KMS-11 (cell line): ENCODE results near the gene VPS18.
"Not testable (repeated sequence)": the region's sequence is repeated elsewhere in the genome, so short reads cannot be mapped to it uniquely, and the experiment has no call there.

Experiments used
- H2AFZ ChIP-seq: fragments of 200-600 bp; sonication (generic); 2 replicates; pipeline ENCODE4 v1.6.1; 2016; ENCODE audit warnings: antibody characterized with exemption, mixed run types, low read depth
- H3K27ac ChIP-seq: fragments of 200-600 bp; sonication (generic); 2 replicates; pipeline ENCODE4 v1.6.1; 2016; ENCODE audit warnings: mild to moderate bottlenecking, mixed run types
- H3K27me3 ChIP-seq: fragments of 200-600 bp; sonication (generic); 2 replicates; pipeline ENCODE4 v1.6.1; 2017; ENCODE audit warnings: mild to moderate bottlenecking, low read depth, mixed run types, moderate library complexity; ENCODE audit not compliant: insufficient read depth
- H3K36me3 ChIP-seq: fragments of 200-600 bp; sonication (generic); 2 replicates; pipeline ENCODE4 v1.6.1; 2017; ENCODE audit warnings: mild to moderate bottlenecking, mixed run types; ENCODE audit not compliant: insufficient read depth
- H3K4me1 ChIP-seq: fragments of 200-600 bp; sonication (generic); 2 replicates; pipeline ENCODE4 v1.6.1; 2016; ENCODE audit warnings: mild to moderate bottlenecking, low read depth, mixed run types; ENCODE audit not compliant: poor library complexity, severe bottlenecking
- H3K4me2 ChIP-seq: fragments of 200-600 bp; sonication (generic); 2 replicates; pipeline ENCODE4 v1.7.0; 2016; ENCODE audit warnings: mild to moderate bottlenecking, mixed run types
- H3K4me3 ChIP-seq: fragments of 200-600 bp; sonication (generic); IDR thresholded peaks from 2 replicates; pipeline ENCODE4 v1.6.1; 2017; ENCODE audit warnings: low read depth, low read length, mixed read lengths; ENCODE audit not compliant: insufficient read depth
- H3K79me2 ChIP-seq: fragments of 200-600 bp; sonication (generic); 2 replicates; pipeline ENCODE4 v1.6.1; 2016; ENCODE audit warnings: low read depth, mixed run types; ENCODE audit not compliant: insufficient read depth
- H3K9ac ChIP-seq: fragments of 200-600 bp; sonication (generic); 2 replicates; pipeline ENCODE4 v1.6.1; 2016; ENCODE audit warnings: mild to moderate bottlenecking, mixed run types
- H4K20me1 ChIP-seq: fragments of 200-600 bp; sonication (generic); 2 replicates; pipeline ENCODE4 v1.6.1; 2016; ENCODE audit warnings: mild to moderate bottlenecking, mixed run types; ENCODE audit not compliant: insufficient read depth
- CTCF ChIP-seq: fragments of 200-600 bp; sonication (generic); conservative IDR thresholded peaks from 2 replicates; pipeline ENCODE4 v1.6.1; 2017; ENCODE audit warnings: low read depth, mild to moderate bottlenecking, antibody characterized with exemption, low read length, moderate library complexity, mixed read lengths

The VPS18 gene

DNA sequence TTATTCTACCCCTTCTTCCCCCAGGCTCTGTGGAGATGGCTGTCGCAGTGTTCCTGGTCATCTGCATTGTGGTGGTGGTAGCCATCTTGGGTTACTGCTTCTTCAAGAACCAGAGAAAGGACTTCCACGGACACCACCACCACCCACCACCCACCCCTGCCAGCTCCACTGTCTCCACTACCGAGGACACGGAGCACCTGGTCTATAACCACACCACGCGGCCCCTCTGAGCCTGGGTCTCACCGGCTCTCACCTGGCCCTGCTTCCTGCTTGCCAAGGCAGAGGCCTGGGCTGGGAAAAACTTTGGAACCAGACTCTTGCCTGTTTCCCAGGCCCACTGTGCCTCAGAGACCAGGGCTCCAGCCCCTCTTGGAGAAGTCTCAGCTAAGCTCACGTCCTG, 37.5 kb upstream of the VPS18 start:
- no peak overlapping the region for H3K27ac ChIP-seq

GRCh38 chr15:40857601-40858341, 36.5 kb upstream of the VPS18 start:
- Histone ChIP-seq H3K36me3 (no peaks in the 10 kb centered on the region), H3K27me3 (no peaks in the 10 kb centered on the region), H3K4me1 (peaks cover 13% of the 10 kb centered on the region), H3K27ac (no peak overlapping the region), H3K4me3 (no peak overlapping the region), H2AFZ (peak overlapping the region; percentile 83), H4K20me1 (no peaks in the 10 kb centered on the region), H3K79me2 (no peaks in the 10 kb centered on the region), H3K4me2 (peak overlapping the region; percentile 12; the same call in 1 of the 2 replicates), H3K9ac (no peak overlapping the region)
- peak; percentile 85 for TF ChIP-seq CTCF

More for the DNA sequence above, 37.5 kb upstream of the VPS18 start:
- Histone ChIP-seq H3K27me3 (no peaks in the 10 kb centered on the region), H3K36me3 (no peaks in the 10 kb centered on the region), H3K4me1 (peaks cover 13% of the 10 kb centered on the region), H3K9ac (no peak overlapping the region), H3K4me3 (no peak overlapping the region), H3K4me2 (no peak overlapping the region), H4K20me1 (no peaks in the 10 kb centered on the region), H2AFZ (peak overlapping the region; percentile 83; the same call in 1 of the 2 replicates), H3K79me2 (no peaks in the 10 kb centered on the region)
- TF ChIP-seq CTCF, result no peak

- H3K79me2 ChIP-seq, result no peaks in the 10 kb centered on the region
- H3K4me1 ChIP-seq, result peaks cover 13% of the 10 kb centered on the region
- TF ChIP-seq CTCF, result no peak
- H3K27ac ChIP-seq, result no peak overlapping the region
- no peak overlapping the region for H3K9ac ChIP-seq
- H2AFZ ChIP-seq, result no peak overlapping the region
- no peaks in the 10 kb centered on the region for H3K27me3 ChIP-seq
- no peak overlapping the region for H3K4me3 ChIP-seq
- no peaks in the 10 kb centered on the region for H4K20me1 ChIP-seq
- no peak overlapping the region for H3K4me2 ChIP-seq
- H3K36me3 ChIP-seq, result no peaks in the 10 kb centered on the region
Observed at GRCh38 chr15:40858706-40859105, 35.5 kb upstream of the VPS18 start.

DNA sequence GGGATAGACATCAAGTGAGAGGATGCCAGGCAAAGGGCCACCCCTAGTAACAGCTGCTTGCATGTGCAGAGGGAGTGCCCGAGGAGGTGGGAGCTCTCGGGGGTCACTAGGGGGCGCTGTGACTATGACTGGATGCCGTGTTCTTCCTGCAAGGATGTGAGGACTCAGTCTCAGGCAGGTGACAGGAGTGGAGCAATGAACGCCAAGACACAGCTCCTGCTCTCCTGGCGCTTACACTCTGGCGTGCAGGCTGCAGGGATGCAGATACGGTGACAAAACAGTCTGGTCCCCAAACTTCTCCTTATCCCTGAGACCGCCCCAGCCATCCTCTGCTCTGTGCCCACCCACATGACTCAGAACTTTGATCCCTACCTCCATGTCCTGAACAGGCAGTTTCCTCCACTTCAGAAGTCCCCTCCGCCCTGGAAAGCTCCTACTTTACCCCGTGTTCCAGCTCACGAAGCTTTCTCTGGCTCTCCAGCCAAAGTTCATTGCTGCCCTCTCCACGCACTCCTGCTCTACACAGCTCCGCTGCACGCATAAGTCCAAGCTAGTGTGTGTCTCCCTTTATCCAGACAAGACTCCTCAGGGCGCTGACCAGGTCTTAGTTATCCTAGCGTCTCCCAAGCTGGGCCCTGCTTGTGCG, 34.9 kb upstream of the VPS18 start:
- H3K4me1 ChIP-seq, result peaks cover 13% of the 10 kb centered on the region
- no peaks in the 10 kb centered on the region for H4K20me1 ChIP-seq
- H3K4me3 ChIP-seq, result no peak overlapping the region
- H2AFZ ChIP-seq, result peak overlapping the region; percentile 26; the same call in 1 of the 2 replicates
- H3K4me2 ChIP-seq, result no peak overlapping the region
- peak; percentile 86 for TF ChIP-seq CTCF
- H3K79me2 ChIP-seq, result no peaks in the 10 kb centered on the region
- H3K27me3 ChIP-seq, result no peaks in the 10 kb centered on the region
- no peaks in the 10 kb centered on the region for H3K36me3 ChIP-seq
- H3K27ac ChIP-seq, result no peak overlapping the region
- H3K9ac ChIP-seq, result no peak overlapping the region

- H4K20me1 ChIP-seq, H3K79me2 ChIP-seq, H2AFZ ChIP-seq, H3K9ac ChIP-seq, H3K4me2 ChIP-seq, H3K27me3 ChIP-seq, H3K4me3 ChIP-seq, H3K27ac ChIP-seq, H3K36me3 ChIP-seq: not testable (repeated sequence)
- H3K4me1 ChIP-seq, result peaks cover 13% of the 10 kb centered on the region
Observed at GRCh38 chr15:40861147-40861546, 33.1 kb upstream of the VPS18 start.
